Measurements from ENCODE around the gene CPA4. TPM values are rescaled to one million over a fixed set of nuclear protein-coding genes. Genes with fewer than 3 reads are reported as not detected.

Gene CPA4
- total and polyA plus RNA-seq, 8 donors = 0.20 to 1.5 (median 0.56) TPM

- H3K27me3 ChIP-seq = peaks cover 0 to 20% of the 10 kb centered on the region in 2 donors
- no peak for TF ChIP-seq CTCF (IDR thresholded peaks at IDR 0.05)
- H3K9me3 ChIP-seq = no peaks in the 10 kb centered on the region
- no peak overlapping the region for H3K4me3 ChIP-seq
- intact Hi-C loops (cut with DNase I) = no loop called here
- peaks cover 0 to 5% of the 10 kb centered on the region in 2 donors for H3K4me1 ChIP-seq
- ATAC-seq = no peak
- DNase-seq = no peak
- H3K27ac ChIP-seq = no peak overlapping the region
- no peaks in the 10 kb centered on the region for H3K36me3 ChIP-seq
These were observed 24.3 kb upstream of the CPA4 start for GRCh38 chr7:130268463-130269317.

GRCh38 chr7:130269318-130269694, 23.7 kb upstream of the CPA4 start:
- no peak overlapping the region for H3K27ac ChIP-seq
- ATAC-seq (no peak), DNase-seq (no peak)
- H3K4me3 ChIP-seq = no peak overlapping the region
- peaks cover 0 to 11% of the 10 kb centered on the region in 2 donors for H3K4me1 ChIP-seq
- no peaks in the 10 kb centered on the region for H3K9me3 ChIP-seq
- intact Hi-C loops (cut with DNase I) = no loop called here
- H3K27me3 ChIP-seq = peaks cover 0 to 27% of the 10 kb centered on the region in 2 donors
- no peak for TF ChIP-seq CTCF (IDR thresholded peaks at IDR 0.05)
- H3K36me3 ChIP-seq = no peaks in the 10 kb centered on the region

GRCh38 chr7:130270947-130271800, 21.8 kb upstream of the CPA4 start:
- H3K36me3 ChIP-seq = no peaks in the 10 kb centered on the region
- no peak overlapping the region for H3K4me3 ChIP-seq
- H3K27ac ChIP-seq = no peak overlapping the region
- peaks cover 0 to 32% of the 10 kb centered on the region in 2 donors for H3K27me3 ChIP-seq
- ATAC-seq = no peak
- no peak for DNase-seq
- no peak for TF ChIP-seq CTCF (IDR thresholded peaks at IDR 0.05)
- peaks cover 0 to 11% of the 10 kb centered on the region in 2 donors for H3K4me1 ChIP-seq
- intact Hi-C loops (cut with DNase I) = no loop called here
- H3K9me3 ChIP-seq = no peaks in the 10 kb centered on the region

- no peak overlapping the region for H3K27ac ChIP-seq
- DNase-seq = peak in 1 of 4 donors; percentile 39
- no peak for ATAC-seq
- intact Hi-C loops (cut with DNase I) = no loop called here
- H3K36me3 ChIP-seq = no peaks in the 10 kb centered on the region
- peaks cover 0 to 11% of the 10 kb centered on the region in 2 donors for H3K4me1 ChIP-seq
- H3K9me3 ChIP-seq = no peaks in the 10 kb centered on the region
- no peak for TF ChIP-seq CTCF (IDR thresholded peaks at IDR 0.05)
- H3K27me3 ChIP-seq = peaks cover 0 to 32% of the 10 kb centered on the region in 2 donors
- H3K4me3 ChIP-seq = no peak overlapping the region
These were observed 20.4 kb upstream of the CPA4 start for GRCh38 chr7:130272381-130273080.
